Lower lobe of right lung (tissue), 2 donors: ENCODE results near the gene CCDC174. TPM values are rescaled to one million over a fixed set of nuclear protein-coding genes. Genes with fewer than 3 reads are reported as not detected.

ENCODE experiments used
- ATAC-seq, 2 donors: fragments of 200-7000 bp; cut with Tn5 transposase; one replicate each; pipeline ENCODE4 v1.9.1; 2020 to 2022; ENCODE audit warnings: mild to moderate bottlenecking in 2 of 2, moderate library complexity in 2 of 2
- DNase-seq: peaks from one replicate; pipeline ENCODE4 v3.0.0-alpha.2; 2020
- H3K27ac ChIP-seq: fragments of 200-600 bp; one replicate; pipeline ENCODE4 v1.8.0; 2022
- H3K27me3 ChIP-seq: fragments of 200-600 bp; one replicate; pipeline ENCODE4 v1.8.0; 2022; ENCODE audit warnings: low read depth
- H3K36me3 ChIP-seq: fragments of 200-600 bp; one replicate; pipeline ENCODE4 v1.8.0; 2022; ENCODE audit warnings: mild to moderate bottlenecking
- H3K4me1 ChIP-seq: fragments of 200-600 bp; one replicate; pipeline ENCODE4 v1.8.0; 2022
- H3K4me3 ChIP-seq: fragments of 200-600 bp; one replicate; pipeline ENCODE4 v1.8.0; 2022; ENCODE audit warnings: mild to moderate bottlenecking
- H3K9me3 ChIP-seq: fragments of 200-600 bp; one replicate; pipeline ENCODE4 v1.8.0; 2022
- intact Hi-C: fragments of 100-400 bp; cut with DNase I; formaldehyde crosslinking; loops from one replicate; pipeline ENCODE4 v1.11.0; 2022
- total RNA-seq: library from RNA; stranded (reverse); fragmentation: NEBNext Ultra II Directional; extraction: Animal tissue kit (Norgen Biotek cat#: 25700); gene quantifications from one replicate; pipeline ENCODE4 v1.2.1, GENCODE V29; 2021
- TF ChIP-seq, protein P1 (sequence below): fragments of 200-600 bp; IDR thresholded peaks from one replicate; pipeline ENCODE4 v1.8.0; 2022; ENCODE audit warnings: antibody characterized with exemption, mild to moderate bottlenecking
- donor health status: DM: no; HTN: yes; CAD: no; lungs with severe emphysema.

The CCDC174 gene
- total RNA-seq, 1 donor from 2014 or later = 18.2 TPM

DNA sequence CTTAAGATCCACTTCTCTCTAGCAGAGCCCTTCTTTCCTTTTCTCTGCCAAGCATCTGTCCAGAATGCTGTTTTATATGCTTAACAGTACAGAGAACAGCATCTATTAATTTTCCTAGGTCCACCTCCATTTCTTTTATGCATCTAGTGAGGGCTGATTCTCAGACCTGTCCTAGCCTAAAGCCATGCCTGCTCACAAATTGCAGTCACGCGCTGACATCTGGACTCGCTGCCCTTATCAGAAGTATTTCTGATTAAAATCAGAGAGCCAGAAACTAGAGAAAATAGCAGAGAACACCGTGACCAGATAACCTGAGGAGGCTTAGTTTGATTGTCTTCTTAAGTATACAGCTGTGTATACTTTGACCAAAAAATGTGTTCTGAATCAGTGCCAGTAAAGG is 25.3 kb downstream of the CCDC174 start:
- Histone ChIP-seq H3K36me3 (peaks cover 16% of the 10 kb centered on the region), H3K4me1 (no peaks in the 10 kb centered on the region), H3K27me3 (no peaks in the 10 kb centered on the region), H3K27ac (no peak overlapping the region), H3K4me3 (no peak overlapping the region), H3K9me3 (no peaks in the 10 kb centered on the region)
- TF ChIP-seq, protein P1, sequence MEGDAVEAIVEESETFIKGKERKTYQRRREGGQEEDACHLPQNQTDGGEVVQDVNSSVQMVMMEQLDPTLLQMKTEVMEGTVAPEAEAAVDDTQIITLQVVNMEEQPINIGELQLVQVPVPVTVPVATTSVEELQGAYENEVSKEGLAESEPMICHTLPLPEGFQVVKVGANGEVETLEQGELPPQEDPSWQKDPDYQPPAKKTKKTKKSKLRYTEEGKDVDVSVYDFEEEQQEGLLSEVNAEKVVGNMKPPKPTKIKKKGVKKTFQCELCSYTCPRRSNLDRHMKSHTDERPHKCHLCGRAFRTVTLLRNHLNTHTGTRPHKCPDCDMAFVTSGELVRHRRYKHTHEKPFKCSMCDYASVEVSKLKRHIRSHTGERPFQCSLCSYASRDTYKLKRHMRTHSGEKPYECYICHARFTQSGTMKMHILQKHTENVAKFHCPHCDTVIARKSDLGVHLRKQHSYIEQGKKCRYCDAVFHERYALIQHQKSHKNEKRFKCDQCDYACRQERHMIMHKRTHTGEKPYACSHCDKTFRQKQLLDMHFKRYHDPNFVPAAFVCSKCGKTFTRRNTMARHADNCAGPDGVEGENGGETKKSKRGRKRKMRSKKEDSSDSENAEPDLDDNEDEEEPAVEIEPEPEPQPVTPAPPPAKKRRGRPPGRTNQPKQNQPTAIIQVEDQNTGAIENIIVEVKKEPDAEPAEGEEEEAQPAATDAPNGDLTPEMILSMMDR = no peak
- DNase-seq = no peak
- intact Hi-C loops = no loop called here
- ATAC-seq = no peak

DNA sequence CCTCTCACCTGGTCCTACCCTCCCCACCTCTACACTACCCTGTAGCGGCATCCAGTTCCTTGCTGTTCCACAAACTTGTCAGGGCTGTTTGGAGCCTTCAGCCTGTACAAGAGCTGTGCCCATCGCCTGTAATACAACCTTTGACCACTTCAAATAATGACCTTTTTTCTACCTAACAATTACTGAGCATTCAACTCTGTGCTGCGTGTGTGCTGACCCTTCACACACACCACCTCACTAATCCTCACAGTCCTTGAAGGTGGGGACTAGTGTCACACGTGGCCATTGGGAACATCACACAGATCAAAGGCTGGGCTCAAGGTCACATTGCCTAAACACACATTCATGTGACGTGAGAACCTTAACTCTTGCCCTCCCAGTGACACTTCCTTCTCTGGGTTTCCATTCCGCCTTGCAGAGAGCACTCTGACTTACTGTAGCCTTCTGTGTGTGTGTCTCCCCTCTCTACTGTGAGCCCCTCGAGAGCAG is 26.5 kb downstream of the CCDC174 start:
- TF ChIP-seq, protein P1 = no peak
- no peaks in the 10 kb centered on the region for H3K27me3 ChIP-seq
- no peak for ATAC-seq
- H3K4me3 ChIP-seq = no peak overlapping the region
- no peaks in the 10 kb centered on the region for H3K9me3 ChIP-seq
- H3K36me3 ChIP-seq = peaks cover 5% of the 10 kb centered on the region
- no peaks in the 10 kb centered on the region for H3K4me1 ChIP-seq
- intact Hi-C loops = no loop called here
- DNase-seq = no peak
- H3K27ac ChIP-seq = no peak overlapping the region

DNA sequence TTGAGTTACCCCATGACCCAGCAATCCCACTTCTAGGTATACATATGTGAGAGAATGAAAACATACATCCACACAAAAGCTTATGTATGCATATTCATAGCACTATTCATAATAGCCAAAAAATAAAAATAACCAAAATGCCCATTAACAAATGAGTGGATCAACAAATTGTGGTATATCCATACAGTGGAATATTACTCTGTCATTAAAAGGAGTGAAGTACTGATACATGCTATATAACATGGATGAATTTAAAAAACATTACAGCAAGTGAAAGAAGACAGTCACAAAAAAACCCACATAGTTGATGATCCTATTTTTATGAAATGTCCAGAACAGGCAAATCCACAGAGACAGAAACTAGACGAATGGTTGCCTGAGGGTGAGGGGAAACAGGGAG is 28.6 kb downstream of the CCDC174 start:
- TF ChIP-seq, protein P1 = no peak
- Histone ChIP-seq H3K4me1 (no peaks in the 10 kb centered on the region), H3K27ac (no peak overlapping the region), H3K9me3 (no peaks in the 10 kb centered on the region), H3K4me3 (no peak overlapping the region), H3K27me3 (no peaks in the 10 kb centered on the region), H3K36me3 (no peaks in the 10 kb centered on the region)
- DNase-seq (no peak), ATAC-seq (no peak)
- intact Hi-C loops = no loop called here

DNA sequence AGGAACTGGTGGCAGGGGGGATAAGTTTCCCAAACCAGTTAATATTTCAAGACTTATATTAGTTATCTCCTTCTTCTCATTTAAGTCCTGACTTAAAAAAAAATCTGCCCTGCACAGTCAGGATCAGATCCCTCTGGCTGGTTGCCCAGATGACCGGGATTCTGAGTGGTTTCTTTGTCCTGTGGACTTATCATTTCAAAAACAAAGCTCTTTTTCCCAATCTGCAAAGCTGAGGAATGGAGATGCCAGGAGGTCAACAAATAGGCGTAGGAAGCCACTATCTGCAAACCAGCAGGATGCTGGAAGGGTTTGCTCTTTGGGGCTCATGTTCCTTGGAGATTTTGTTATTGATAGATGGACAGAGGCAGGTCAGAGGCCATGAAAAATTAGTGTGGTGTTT is 29.2 kb downstream of the CCDC174 start:
- Histone ChIP-seq H3K36me3 (no peaks in the 10 kb centered on the region), H3K4me3 (no peak overlapping the region), H3K27ac (no peak overlapping the region), H3K27me3 (no peaks in the 10 kb centered on the region), H3K9me3 (no peaks in the 10 kb centered on the region), H3K4me1 (no peaks in the 10 kb centered on the region)
- TF ChIP-seq, protein P1 = no peak
- ATAC-seq = no peak
- DNase-seq = no peak
- intact Hi-C loops = no loop called here

DNA sequence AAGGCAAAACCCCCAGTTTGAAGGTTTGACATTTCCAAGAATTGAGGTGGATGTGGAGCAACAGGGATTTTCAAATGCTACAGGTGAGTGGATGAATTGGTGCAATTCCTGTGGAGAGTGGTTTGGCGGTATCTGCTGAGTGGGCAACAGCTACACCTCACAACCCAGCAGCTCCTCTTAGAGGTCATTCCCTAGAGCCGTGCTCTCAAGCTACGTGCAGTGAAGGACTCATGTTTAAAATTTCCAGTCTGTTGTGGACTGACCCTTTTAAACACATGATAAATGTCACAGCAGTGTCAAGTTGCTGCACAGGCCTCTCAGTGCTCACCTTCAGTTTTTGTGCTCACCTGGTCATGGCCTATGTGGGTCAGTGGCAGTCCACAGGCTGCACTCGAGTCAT is 32.9 kb downstream of the CCDC174 start:
- H3K36me3 ChIP-seq = no peaks in the 10 kb centered on the region
- intact Hi-C loops = no loop called here
- no peaks in the 10 kb centered on the region for H3K4me1 ChIP-seq
- no peak overlapping the region for H3K4me3 ChIP-seq
- DNase-seq = no peak
- ATAC-seq = no peak
- H3K27me3 ChIP-seq = no peaks in the 10 kb centered on the region
- TF ChIP-seq, protein P1 = no peak
- H3K27ac ChIP-seq = no peak overlapping the region
- no peaks in the 10 kb centered on the region for H3K9me3 ChIP-seq

DNA sequence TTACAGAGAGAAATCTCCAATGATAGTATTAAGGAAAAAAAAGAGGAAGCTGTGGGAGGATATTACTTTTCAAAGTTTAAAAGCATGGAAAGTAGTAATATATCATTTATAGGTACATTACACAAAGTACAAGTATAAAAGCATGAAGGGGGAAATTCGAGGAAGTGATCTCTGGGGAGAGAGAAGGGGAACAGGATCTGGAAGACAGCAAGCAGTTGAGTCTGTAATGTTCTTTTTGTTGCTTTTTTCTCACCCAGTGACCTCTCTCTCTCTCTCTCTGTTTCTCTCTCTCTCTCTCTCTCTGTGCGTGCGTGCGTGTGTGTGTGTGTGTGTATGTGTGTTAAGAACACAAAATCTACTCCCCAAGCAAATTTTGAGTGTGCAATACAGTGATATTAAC is 33.6 kb downstream of the CCDC174 start:
- no peaks in the 10 kb centered on the region for H3K4me1 ChIP-seq
- TF ChIP-seq, protein P1 = no peak
- H3K36me3 ChIP-seq = no peaks in the 10 kb centered on the region
- H3K27ac ChIP-seq = no peak overlapping the region
- no peaks in the 10 kb centered on the region for H3K27me3 ChIP-seq
- intact Hi-C loops = no loop called here
- DNase-seq (no peak), ATAC-seq (no peak)
- no peaks in the 10 kb centered on the region for H3K9me3 ChIP-seq
- no peak overlapping the region for H3K4me3 ChIP-seq
